ENCODE data around the gene APOO.

Gene APOO

DNA sequence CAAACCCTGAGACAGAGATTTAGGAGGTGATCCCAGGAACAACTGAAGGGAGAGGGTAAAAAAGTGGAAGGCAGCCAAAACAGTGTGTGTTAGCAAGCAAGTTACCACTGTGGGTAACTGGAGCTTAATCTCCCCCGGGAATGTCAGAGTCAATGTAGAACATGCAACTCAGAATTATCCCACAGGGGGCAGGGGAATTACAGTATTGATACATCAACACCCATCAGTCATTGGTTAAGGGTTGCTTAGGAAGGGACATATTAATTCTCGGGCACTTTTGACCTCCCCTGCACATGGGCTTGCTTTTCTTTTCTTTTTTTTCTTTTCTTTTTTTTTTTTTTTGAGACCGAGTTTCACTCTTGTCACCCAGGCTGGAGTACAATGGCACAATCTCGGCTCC lies 29.4 kb upstream of the APOO start:
- TF ChIP-seq CEBPB (IDR thresholded peaks at IDR 0.05) (no peak), RAD21 (IDR thresholded peaks at IDR 0.05; ENCODE audit: low read depth) (no peak), NFIC (IDR thresholded peaks at IDR 0.05) (no peak), EP300 (IDR thresholded peaks at IDR 0.05; ENCODE audit: borderline replicate concordance) (no peak), FOXM1 (IDR thresholded peaks at IDR 0.05; ENCODE audit: borderline replicate concordance, low read depth) (no peak), ZBTB7A (IDR thresholded peaks at IDR 0.05; ENCODE audit: low read depth) (no peak), EGR1 (IDR thresholded peaks at IDR 0.05) (no peak), TAF1 (IDR thresholded peaks at IDR 0.05; ENCODE audit: low read depth) (no peak), YY1 (IDR thresholded peaks at IDR 0.05; ENCODE audit: low read depth) (no peak)
- TF ChIP-seq, protein P1, sequence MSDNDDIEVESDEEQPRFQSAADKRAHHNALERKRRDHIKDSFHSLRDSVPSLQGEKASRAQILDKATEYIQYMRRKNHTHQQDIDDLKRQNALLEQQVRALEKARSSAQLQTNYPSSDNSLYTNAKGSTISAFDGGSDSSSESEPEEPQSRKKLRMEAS (IDR thresholded peaks at IDR 0.05) = no peak
- TF ChIP-seq, protein P2, sequence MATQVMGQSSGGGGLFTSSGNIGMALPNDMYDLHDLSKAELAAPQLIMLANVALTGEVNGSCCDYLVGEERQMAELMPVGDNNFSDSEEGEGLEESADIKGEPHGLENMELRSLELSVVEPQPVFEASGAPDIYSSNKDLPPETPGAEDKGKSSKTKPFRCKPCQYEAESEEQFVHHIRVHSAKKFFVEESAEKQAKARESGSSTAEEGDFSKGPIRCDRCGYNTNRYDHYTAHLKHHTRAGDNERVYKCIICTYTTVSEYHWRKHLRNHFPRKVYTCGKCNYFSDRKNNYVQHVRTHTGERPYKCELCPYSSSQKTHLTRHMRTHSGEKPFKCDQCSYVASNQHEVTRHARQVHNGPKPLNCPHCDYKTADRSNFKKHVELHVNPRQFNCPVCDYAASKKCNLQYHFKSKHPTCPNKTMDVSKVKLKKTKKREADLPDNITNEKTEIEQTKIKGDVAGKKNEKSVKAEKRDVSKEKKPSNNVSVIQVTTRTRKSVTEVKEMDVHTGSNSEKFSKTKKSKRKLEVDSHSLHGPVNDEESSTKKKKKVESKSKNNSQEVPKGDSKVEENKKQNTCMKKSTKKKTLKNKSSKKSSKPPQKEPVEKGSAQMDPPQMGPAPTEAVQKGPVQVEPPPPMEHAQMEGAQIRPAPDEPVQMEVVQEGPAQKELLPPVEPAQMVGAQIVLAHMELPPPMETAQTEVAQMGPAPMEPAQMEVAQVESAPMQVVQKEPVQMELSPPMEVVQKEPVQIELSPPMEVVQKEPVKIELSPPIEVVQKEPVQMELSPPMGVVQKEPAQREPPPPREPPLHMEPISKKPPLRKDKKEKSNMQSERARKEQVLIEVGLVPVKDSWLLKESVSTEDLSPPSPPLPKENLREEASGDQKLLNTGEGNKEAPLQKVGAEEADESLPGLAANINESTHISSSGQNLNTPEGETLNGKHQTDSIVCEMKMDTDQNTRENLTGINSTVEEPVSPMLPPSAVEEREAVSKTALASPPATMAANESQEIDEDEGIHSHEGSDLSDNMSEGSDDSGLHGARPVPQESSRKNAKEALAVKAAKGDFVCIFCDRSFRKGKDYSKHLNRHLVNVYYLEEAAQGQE (IDR thresholded peaks at IDR 0.05; ENCODE audit: low read depth) = no peak

DNA sequence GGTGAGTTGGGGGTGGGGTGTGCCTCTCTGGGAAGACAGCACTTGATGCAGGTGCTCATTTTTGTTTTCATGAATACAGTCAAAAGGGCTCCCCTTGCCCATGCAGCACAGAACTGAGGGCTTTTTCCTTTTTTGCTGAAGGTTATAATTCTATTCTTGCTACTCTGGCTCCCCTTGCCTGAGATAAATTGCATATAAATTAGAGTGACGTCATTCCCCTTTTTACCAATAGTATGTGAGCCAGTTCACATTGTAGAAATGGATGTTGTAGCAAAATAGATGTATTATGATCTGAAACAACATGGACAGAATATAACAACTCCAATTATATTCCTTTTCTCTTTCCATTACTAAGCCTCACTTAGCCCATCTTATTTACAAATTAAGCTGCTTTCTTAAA lies 28.4 kb upstream of the APOO start:
- TF ChIP-seq ZBTB7A (IDR thresholded peaks at IDR 0.05; ENCODE audit: low read depth) (no peak), FOXM1 (IDR thresholded peaks at IDR 0.05; ENCODE audit: borderline replicate concordance, low read depth) (no peak), YY1 (IDR thresholded peaks at IDR 0.05; ENCODE audit: low read depth) (no peak), NFIC (IDR thresholded peaks at IDR 0.05) (no peak), EGR1 (IDR thresholded peaks at IDR 0.05) (no peak), TAF1 (IDR thresholded peaks at IDR 0.05; ENCODE audit: low read depth) (no peak), CEBPB (IDR thresholded peaks at IDR 0.05) (no peak), EP300 (IDR thresholded peaks at IDR 0.05; ENCODE audit: borderline replicate concordance) (no peak), TCF12 (IDR thresholded peaks at IDR 0.05; ENCODE audit: low read depth) (no peak)
- TF ChIP-seq, protein P1 (IDR thresholded peaks at IDR 0.05) = no peak
- TF ChIP-seq, protein P3, sequence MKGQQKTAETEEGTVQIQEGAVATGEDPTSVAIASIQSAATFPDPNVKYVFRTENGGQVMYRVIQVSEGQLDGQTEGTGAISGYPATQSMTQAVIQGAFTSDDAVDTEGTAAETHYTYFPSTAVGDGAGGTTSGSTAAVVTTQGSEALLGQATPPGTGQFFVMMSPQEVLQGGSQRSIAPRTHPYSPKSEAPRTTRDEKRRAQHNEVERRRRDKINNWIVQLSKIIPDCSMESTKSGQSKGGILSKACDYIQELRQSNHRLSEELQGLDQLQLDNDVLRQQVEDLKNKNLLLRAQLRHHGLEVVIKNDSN (IDR thresholded peaks at IDR 0.05) = no peak

DNA sequence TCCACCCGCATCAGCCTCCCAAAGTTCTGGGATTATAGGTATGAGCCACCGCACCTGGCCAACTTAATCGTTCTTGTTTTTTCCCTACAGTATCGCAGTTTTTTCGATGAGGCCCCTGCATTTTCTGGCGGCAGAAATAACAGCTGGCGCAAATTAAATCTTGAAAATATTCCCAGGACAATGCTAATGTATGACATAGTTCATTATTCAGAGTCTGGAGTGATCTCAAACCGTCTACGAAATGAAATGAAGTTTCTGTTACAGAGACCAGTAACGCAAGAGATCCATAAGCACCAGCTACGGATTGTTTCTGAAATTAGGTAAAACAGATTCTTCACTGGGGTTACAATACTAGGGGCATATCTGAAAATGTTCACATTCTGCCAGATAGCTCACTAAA lies 27.4 kb upstream of the APOO start:
- TF ChIP-seq RAD21 (IDR thresholded peaks at IDR 0.05; ENCODE audit: low read depth) (no peak), CEBPB (IDR thresholded peaks at IDR 0.05) (no peak)

DNA sequence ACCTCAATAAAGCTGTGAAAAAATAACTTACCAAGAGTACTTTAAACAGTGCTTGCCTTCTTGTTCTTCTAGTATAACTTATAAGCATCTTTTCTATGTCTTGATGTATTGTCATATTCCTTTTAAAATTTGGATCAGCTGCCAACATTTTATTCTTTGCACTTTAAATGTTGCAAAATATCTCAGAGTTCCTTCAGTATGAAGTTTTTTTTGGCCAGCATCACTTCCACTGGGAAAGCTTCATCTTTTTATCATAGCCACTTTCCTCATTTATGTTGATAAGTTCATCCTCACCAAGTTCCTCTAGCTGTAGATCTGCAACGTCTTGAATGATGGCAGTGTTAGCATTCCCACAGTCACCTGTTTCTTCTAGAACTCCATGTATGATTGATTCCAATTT lies 24.3 kb upstream of the APOO start:
- TF ChIP-seq YY1 (IDR thresholded peaks at IDR 0.05; ENCODE audit: low read depth) (no peak), RAD21 (IDR thresholded peaks at IDR 0.05; ENCODE audit: low read depth) (no peak), EP300 (IDR thresholded peaks at IDR 0.05; ENCODE audit: borderline replicate concordance) (no peak), CEBPB (IDR thresholded peaks at IDR 0.05) (no peak), NFIC (IDR thresholded peaks at IDR 0.05) (no peak)
- TF ChIP-seq, protein P2 (IDR thresholded peaks at IDR 0.05; ENCODE audit: low read depth) = no peak
- TF ChIP-seq, protein P1 (IDR thresholded peaks at IDR 0.05) = no peak

DNA sequence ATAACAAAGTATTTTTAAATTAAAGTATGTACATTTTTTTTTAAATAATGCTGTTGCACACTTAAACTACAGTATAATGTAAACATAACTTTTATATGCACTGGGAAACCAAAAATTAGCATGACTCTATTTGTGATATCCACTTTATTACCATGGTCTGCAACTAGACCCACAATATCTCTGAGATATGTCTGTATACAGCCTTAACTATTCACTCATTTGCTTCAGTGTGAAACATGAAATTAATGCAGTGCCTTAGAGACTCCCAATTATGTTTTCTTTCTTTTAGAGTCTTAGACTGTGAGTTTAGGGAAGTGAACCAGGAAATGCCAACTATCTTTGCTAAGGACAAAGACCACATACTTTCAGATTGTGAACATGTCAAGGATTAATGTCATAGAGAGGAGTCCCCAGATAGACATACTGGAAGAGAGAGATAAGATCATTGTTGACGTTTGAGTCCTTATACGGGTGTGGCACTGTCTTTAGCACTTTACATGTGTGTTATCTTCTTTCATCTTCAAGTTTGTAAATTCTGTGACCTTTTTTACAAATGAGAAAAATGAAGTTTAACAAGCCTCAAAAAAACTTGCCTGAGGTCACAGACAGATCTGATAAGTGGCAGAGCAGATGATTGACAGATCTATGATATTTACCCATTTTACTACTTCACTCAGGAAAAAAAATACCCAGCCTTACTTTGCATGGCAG lies 23.3 kb upstream of the APOO start:
- TF ChIP-seq, protein P3 (IDR thresholded peaks at IDR 0.05) = no peak
- TF ChIP-seq TAF1 (IDR thresholded peaks at IDR 0.05; ENCODE audit: low read depth) (no peak), TCF12 (IDR thresholded peaks at IDR 0.05; ENCODE audit: low read depth) (no peak), YY1 (IDR thresholded peaks at IDR 0.05; ENCODE audit: low read depth) (no peak), EGR1 (IDR thresholded peaks at IDR 0.05) (no peak), CEBPB (IDR thresholded peaks at IDR 0.05) (no peak), CREB1 (IDR thresholded peaks at IDR 0.05; ENCODE audit: low read depth) (no peak)
- TF ChIP-seq, protein P2 (IDR thresholded peaks at IDR 0.05; ENCODE audit: low read depth) = no peak
- TF ChIP-seq, protein P1 (IDR thresholded peaks at IDR 0.05) = no peak
